Measurements from ENCODE around the gene VSTM4.

VSTM4 gene

DNA sequence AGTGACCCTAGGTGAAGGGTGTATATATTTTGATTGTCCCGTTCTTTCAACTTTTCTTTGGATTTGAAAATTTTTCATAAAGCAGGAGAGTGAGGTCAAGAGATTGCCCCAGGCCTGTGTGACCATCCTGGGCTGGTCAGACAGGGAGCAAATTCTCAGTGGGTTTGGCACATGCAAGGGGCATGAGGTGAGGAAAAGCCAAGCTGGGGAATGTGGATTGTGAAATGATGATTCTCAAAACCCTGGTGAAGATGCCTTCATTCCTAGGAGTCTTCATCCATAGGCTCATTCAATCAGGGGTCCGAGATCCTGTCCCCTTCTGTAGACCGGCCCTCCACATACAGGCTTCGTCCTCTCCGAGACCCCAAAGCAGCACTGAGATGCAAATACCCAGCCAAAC lies 45.5 kb upstream of the VSTM4 start:
- DNase-seq (ENCODE audit: low read depth), result no peak
- H3K4me3 ChIP-seq (ENCODE audit: low read length), result no peak overlapping the region
- TF ChIP-seq, protein P1, sequence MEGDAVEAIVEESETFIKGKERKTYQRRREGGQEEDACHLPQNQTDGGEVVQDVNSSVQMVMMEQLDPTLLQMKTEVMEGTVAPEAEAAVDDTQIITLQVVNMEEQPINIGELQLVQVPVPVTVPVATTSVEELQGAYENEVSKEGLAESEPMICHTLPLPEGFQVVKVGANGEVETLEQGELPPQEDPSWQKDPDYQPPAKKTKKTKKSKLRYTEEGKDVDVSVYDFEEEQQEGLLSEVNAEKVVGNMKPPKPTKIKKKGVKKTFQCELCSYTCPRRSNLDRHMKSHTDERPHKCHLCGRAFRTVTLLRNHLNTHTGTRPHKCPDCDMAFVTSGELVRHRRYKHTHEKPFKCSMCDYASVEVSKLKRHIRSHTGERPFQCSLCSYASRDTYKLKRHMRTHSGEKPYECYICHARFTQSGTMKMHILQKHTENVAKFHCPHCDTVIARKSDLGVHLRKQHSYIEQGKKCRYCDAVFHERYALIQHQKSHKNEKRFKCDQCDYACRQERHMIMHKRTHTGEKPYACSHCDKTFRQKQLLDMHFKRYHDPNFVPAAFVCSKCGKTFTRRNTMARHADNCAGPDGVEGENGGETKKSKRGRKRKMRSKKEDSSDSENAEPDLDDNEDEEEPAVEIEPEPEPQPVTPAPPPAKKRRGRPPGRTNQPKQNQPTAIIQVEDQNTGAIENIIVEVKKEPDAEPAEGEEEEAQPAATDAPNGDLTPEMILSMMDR (conservative IDR thresholded peaks at IDR 0.05; ENCODE audit: low read length), result no peak

DNA sequence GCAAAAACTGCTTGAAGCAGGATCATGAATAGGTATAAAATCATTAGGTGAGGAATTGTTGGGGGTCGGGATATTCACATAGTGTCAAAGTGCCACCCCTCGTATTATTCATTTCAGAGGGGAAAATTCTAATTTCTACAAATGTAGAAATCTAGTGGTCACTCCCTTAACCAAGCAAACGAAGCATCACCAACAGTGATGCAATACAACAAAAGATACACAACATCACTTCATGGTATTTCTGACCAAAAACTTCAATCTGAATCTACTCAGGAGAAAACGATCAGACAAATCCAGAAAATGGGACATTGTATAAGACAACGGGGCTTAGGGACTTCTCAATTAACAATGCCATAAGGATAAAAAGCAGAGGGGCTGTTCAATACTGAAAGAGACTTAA lies 44.8 kb upstream of the VSTM4 start:
- DNase-seq (ENCODE audit: low read depth), result no peak
- no peak overlapping the region for H3K4me3 ChIP-seq (ENCODE audit: low read length)
- TF ChIP-seq, protein P1 (conservative IDR thresholded peaks at IDR 0.05; ENCODE audit: low read length), result no peak

DNA sequence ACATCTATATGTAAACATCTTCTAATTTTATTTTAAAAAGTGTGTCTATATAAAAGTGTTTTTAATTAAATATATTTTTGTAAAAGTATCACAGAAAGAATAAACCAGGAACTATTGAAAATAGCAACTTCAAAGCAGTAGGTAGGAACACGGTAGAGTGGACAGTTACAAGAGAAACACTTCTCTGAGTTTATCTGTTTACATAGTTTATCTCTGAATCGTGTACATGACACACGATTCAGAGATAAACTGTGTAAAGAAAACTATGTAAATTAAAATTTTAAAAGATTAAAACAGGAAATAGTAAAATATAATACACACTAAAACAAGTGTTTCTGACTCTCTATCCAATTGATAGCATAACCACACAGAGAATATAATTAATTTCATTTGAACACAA lies 43.6 kb upstream of the VSTM4 start:
- no peak overlapping the region for H3K4me3 ChIP-seq (ENCODE audit: low read length)
- no peak for DNase-seq (ENCODE audit: low read depth)
- TF ChIP-seq, protein P1 (conservative IDR thresholded peaks at IDR 0.05; ENCODE audit: low read length), result no peak

DNA sequence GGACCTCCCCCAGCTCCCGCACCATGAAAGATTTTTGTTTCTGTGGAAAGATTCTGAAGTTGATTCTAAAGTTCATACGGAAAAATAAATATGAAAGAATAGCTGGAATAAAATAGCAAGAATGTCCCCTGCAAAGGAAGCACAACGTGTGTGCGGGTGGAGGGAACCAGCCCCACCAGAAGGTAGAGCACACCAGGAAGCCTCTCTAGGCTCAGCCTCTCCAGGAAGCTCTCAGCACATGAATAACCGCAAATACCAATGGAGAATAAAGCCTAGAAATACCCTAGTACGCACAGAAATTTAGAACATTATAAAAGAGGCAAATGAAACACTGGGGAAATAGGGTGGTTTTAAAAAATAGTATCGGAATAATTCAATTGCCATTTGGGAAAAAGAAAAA lies 43.1 kb upstream of the VSTM4 start:
- no peak for DNase-seq (ENCODE audit: low read depth)
- no peak overlapping the region for H3K4me3 ChIP-seq (ENCODE audit: low read length)
- TF ChIP-seq, protein P1 (conservative IDR thresholded peaks at IDR 0.05; ENCODE audit: low read length), result no peak

DNA sequence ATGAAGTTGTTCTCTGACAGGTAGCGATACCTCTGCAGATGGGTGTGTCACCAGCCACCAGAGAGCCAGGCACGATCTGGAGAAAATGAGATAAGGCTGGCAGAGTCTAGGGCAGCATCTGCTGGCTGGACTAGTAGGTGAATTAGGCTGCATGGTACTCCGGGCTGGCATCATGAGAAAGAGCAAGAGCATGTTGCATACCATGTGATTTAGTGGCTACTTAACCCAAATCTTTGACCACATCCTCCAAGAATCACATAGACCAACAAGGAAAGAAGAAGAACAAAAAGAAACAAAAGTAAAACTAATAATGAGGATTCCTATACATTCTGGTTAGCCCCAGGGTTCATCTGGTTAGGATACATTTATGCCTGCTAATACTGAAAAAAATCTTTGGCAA lies 41.9 kb upstream of the VSTM4 start:
- TF ChIP-seq, protein P1 (conservative IDR thresholded peaks at IDR 0.05; ENCODE audit: low read length), result no peak
- no peak for DNase-seq (ENCODE audit: low read depth)
- no peak overlapping the region for H3K4me3 ChIP-seq (ENCODE audit: low read length)

DNA sequence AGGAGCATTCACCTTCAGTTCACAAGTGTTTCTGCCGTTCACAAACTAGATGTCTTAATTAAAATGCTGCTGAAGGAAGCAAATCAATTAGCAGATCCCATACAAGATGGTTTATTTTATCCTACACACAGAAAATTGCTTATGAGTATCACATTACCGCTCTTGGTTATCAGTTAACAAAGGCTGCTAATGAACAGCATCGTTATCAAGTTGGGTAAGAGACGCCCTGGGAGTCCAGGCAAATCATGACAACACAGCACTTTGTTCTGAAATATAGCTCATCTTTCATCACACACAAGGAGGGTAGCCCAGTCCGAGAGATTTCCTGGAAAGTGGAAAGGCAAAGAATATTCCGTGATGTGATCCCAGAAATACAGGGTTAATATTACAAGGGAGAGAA lies 39.3 kb upstream of the VSTM4 start:
- no peak overlapping the region for H3K4me3 ChIP-seq (ENCODE audit: low read length)
- DNase-seq (ENCODE audit: low read depth), result no peak
- TF ChIP-seq, protein P1 (conservative IDR thresholded peaks at IDR 0.05; ENCODE audit: low read length), result no peak

DNA sequence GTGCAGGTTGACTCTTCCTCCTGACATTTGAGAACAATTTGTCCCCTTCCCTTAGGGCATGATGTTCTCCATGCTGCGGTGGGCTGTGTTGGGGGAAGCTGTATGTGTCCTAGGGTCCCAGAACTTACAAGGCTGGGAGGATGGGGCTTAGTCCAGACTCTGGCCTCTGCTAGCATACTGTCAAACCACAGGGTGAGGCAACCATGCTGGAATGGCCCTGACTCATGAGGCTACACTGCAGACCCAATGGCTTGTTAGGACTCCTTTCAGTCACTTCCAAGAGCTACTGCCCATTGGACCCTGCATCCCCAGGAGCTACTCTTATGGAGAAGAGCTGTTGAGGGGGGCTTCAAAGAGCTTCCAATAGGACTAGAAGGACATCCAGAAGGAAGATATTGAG lies 38.6 kb upstream of the VSTM4 start:
- H3K4me3 ChIP-seq (ENCODE audit: low read length), result no peak overlapping the region
- TF ChIP-seq, protein P1 (conservative IDR thresholded peaks at IDR 0.05; ENCODE audit: low read length), result no peak
- peak; percentile 68 for DNase-seq (ENCODE audit: low read depth)
